ENCODE results near the gene DAP. TPM values are rescaled to one million over a fixed set of nuclear protein-coding genes. Genes with fewer than 3 reads are reported as not detected.

DAP gene
- total RNA-seq, 1 donor from 2014 or later = 17.9 TPM

DNA sequence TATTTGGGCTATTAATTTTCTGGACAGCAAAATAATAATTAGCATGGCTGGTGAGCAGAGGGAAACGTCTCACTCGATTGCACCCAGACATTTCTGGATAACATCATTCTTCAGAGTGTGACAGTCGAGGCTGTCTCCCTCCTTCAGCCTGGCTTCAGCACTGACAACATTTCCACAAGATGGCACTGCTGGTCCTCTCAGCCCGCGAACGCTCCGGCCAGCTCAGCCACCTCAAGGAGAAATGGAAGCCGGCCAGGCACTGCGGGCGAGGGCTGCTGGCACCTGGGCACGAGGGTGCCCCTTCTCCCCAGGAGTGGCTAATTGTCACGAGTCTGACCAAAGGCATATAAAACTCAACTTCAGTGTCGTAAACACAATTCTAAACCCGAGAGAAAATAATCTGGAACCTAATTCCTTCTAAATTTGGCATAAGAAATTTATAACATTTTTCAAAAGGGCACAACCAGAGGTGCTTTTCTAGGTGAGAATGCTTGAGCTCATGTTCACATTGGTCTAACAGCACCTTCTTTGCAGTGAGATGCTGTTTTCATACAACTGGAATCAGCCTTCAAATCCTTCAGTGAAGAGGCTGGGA is 65.9 kb downstream of the DAP start:
- DNase-seq (ENCODE audit: low read depth) = peak; percentile 85

DNA sequence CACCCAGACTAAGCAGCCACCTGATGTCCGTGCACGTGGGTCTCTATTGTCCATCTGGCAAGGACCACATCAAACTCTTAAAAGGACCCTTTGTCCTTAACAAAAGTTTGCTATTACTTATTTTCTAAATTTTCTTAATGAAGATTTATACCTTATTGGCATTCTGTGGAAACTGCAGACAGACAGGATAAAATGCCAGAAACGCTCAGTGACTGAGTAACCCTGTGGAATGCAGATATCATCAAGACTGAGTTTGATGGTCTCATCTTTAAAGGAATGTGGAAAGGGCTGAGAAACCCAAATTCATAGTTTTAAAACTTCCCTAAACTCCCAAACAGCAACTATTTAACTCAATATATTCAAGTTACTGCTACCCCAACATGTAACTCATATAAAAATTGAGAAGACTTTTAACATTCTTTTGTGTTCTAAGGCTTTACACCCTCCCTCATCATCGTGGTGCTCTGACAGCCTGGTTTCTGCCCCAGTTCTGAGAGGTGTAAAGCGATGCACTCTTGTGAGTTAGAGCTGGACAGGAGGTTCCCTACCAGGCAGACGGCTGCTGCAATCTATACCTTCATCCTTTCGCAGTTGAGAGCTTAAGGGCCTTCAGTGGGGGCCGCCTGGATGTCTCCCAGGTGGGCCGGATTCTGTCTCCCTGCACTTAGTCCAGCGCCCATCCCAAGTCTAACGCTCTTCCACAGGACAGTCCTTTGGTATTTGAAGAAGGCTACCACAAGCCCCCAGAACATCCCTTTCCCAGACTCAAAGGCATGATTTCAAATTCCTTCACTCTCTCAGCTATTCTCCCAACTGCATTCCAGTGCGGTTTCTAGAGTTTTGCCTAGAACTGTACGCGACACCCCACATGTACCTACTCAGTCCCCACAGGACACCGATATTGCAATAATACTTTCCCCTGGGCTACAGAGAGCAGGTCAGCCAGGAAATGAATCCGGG is 68.9 kb downstream of the DAP start:
- peak; percentile 62 for DNase-seq (ENCODE audit: low read depth)

DNA sequence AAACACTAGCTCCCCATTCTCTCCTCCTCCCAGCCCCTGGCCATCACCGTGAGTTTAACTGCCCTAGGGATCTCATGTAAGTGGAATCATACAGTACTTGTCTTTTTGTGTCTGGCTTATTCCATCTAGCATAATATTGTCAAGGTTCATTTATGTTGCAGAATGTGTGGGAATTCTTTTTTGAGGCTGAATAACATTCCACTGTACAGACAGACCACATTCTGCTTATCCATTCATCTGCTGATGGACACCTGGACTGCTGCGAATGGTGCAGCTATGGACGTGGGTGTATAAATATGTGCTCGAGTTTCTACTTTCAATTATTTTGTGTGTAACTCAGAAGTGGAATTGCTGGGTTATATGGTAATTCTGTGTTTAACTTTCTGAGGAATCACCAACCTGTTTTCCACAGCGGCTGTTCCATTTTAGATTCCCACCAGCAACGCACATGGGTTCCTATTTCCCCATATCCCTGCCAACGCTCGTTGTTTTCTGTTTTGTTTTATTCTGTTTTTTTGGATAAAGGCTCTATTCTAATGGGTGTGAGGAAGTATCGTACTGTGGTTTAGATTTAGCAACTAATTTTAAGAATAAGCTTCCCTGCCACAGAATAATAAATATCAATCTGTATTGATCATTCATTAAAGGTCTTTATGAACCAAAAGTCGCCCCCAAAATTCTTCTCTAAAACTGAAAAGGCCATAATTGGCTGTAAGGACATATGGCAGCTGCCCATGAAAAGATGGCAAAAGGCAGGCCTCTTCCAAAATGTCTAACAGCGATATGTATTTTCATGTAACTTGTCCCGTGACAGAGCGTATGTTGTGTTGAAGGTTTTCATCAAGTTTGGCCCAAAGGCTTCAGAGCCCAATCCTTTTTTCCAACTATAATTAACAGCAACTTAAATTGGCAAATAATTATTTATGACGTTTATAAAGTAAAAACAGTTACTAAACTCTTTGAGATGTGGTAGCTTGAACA is 70.3 kb downstream of the DAP start:
- DNase-seq (ENCODE audit: low read depth) = no peak

DNA sequence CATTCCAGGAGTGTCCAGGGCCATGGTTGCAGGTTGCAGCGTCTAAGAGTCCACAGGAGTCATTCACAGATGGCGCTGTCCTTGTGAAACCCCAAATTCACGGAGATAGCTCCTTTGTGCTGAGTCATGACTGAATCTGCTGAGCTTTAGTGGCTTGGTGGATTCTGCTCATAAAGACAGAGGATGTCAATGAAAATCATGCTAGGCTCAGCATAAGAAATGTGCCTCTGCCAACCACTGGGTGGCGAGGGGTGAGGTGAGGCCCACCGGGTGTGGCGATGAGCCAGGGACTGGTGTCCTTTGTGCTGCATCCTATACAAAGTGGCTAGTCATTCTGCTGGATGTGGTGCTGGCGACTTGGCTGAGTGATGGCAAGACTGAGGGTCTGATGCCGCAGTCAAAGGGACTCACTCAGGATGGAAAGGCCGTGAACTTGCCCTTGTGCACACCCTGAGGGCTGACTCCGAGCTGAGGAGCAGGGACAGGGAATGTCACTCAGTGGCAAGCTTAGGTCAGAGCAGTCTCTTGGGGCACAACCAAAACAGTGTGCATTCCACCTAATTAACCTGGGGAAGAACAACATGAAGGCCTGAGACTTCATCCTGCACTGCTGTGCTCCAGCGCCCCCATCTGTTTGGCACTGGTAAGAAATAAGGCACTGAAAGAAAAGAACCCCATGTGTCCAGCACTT is 71.5 kb downstream of the DAP start:
- peak; percentile 55 for DNase-seq (ENCODE audit: low read depth)

DNA sequence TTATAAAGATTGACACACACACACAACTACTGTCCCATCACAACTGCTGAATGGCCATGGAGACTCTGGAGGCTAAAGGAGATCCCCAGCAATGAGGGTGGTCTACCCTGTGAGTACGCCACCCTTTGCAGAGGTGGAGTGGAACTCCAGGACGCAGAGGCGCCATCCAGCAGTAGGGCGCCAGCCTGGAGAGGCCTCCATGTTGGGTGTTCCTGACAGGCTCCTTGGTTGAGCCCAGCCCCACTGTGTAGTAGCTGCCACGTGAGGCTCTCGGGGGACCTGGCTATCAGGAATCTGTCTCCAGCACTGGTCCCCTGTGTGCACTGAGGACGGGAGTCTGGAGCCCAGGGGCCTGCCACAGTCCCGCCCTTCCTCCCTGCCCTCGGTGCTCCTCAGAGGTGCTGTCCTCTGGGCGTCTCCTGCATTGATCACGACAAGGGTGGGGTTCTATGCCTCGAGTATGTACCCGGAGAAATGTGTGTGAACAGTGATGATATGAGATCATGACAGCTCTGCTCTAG is 72.3 kb downstream of the DAP start:
- no peak for DNase-seq (ENCODE audit: low read depth)

DNA sequence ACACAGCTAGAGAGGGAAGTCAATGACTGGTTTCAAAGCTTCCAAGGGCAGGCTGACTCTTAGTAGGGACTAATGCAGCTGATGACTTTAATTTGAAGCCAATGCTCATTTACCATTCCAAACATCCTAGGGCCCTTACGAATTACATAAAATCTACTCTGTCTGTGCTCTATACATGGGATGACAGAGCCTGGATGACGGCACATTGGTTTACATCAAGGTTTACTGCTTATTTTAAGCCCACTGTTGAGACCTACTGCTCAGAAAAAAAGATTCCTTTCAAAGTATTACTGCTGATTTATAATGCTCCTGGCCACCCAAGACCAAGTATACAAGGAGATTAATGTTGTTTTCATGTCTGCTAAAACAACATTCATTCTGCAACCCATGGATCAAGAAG is 74.1 kb downstream of the DAP start:
- no peak for DNase-seq (ENCODE audit: low read depth)

DNA sequence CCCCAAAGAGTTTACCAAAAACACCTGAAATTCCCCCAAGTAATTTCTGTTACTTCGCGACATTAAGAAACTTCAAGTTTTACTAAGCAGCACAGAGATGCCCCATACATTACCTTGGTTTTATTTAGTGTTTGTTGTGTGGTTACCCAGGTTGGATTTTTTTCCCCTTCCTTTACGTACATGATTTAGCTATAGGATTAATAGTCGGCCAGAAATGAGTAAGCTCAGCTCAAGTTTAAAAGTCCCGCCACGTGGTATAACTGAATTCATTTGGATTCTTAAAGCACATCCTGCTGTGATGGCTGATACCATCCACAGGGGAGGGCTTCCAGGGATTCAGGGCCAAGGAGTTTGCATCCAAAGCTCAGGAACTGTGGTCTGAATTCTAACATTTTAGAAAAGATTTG is 75.9 kb downstream of the DAP start:
- no peak for DNase-seq (ENCODE audit: low read depth)

DNA sequence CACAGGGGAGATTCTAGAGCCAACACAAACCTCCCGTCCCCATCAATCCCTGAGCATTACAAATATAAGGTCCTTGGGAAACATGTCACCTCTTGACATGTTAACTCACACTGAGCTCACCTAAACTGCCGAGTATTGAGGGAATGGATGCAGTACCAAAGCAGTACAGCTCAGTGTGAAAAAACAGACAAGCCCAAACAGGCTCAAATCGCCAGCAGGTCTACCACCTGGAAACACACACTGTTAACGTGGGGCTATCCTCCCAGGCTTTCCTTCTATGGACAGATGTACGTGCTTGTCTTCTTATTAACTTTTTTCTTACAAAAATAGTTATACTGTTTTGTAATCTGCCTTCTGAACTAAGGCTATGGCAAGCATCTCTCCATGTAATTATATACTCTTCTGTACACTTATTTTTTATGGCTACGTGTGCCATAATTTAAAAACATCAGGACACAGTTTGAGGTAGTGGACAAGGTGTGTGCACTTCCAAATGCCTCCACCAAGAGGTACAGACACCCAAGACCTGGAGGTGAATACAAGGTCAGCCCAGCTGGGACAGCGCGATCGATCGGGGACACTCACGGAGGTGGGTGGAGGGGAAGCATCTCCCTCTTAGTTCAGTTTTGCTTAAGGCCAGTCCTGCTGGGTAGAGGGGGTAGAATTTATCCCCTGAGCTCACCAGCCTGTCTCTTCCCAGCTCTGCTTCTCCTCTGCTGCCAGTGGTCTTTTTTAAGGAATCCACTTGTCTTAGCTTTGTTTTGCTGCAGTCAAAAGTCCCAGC is 76.5 kb downstream of the DAP start:
- DNase-seq (ENCODE audit: low read depth) = no peak

DNA sequence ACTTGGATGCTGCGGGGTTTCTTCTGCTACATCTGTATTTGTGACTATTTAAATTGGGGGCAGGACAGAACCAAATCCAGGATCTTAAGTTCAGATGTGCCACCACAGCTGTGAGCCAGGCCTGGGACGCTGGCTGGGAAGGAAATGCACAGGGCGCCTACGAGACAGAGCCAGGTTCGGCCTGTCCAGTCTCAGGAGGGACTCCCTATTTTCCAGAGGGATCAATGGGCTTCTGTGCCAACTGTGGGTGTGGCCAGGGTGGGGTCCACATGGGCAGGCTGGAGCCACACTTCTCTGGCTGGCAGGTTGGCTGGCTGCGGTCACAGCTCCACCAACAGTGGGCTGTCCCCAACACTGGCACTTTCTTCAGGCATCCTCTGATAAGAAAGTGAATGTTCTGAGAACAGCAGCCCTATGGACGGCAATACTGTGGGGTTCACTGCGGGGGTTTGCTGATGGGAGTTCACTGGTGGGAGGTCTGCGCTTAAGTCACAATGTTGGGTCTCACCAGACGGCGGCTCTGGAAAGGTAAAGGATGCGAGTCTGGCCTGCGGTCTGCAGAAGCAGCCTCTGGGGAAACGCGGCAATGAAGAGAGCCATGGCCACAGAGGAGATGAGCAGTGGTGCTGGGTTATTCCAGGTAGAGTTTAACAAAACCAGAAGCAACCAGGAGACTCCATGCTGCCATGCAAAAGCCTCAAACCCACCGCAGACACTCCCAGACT is 78.1 kb downstream of the DAP start:
- no peak for DNase-seq (ENCODE audit: low read depth)

DNA sequence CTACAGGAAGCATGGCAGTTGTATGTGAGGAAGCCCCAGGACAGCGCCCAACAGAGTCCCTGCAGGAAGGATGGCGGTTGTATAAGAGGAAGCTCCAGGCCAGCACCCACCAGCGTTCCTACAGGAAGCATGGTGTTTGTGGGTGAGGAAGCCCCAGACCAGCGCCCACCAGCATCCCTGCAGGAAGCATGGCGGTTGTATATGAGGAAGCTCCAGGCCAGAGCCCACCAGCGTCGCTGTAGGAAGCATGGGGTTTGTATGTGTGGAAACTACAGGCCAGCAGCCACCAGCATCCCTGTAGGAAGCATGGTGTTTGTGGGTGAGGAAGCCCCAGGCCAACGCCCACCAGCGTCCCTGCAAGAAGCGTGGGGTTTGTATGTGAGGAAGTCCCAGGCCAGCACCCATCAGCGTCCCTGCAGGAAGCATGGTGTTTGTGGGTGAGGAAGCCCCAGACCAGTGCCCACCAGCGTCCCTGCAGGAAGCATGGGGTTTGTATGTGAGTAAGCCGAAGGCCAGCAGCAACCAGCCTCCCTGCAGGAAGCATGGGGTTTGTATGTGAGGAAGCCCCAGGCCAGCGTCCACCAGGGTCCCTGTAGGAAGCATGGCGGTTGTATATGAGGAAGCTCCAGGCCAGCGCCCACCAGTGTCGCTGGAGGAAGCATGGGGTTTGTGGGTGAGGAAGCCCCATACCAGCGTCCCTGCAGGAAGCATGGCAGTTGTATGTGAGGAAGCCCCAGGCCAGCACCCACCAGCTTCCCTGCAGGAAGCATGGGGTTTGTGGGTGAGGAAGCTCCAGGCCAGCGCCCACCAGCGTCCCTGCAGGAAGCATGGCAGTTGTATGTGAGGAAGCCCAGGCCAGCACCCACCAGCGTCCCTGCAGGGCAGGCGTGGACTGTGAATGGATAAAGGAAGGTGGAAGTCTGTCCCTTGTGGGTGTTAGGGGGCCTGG is 79.0 kb downstream of the DAP start:
- DNase-seq (ENCODE audit: low read depth) = no peak

DNA sequence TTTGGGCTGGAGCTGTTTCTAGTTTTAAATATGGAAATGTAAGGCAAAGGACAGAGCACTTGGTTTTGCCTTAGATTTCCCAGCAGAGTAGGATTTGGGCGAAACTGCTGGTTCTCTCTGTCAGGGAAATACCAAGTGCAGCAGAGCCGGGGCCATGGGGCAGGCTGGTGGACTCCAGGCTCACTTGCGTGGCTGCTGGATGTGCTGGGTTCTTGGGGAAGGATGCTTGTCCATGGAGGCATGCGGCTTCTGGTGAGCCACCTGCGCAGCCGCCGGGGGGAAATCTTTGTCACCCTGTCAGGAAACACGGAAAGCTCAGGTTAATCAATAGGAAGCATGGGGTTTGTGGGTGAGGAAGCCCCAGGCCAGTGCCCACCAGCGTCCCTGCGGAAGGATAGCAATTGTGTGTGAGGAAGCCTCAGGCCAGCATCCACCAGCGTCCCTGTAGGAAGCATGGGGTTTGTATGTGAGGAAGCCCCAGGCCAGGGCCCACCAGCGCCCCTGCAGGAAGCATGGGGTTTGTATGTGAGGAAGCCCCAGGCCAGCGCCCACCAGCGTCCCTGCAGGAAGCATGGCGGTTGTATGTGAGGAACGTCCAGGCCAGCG is 80.1 kb downstream of the DAP start:
- DNase-seq (ENCODE audit: low read depth) = no peak

DNA sequence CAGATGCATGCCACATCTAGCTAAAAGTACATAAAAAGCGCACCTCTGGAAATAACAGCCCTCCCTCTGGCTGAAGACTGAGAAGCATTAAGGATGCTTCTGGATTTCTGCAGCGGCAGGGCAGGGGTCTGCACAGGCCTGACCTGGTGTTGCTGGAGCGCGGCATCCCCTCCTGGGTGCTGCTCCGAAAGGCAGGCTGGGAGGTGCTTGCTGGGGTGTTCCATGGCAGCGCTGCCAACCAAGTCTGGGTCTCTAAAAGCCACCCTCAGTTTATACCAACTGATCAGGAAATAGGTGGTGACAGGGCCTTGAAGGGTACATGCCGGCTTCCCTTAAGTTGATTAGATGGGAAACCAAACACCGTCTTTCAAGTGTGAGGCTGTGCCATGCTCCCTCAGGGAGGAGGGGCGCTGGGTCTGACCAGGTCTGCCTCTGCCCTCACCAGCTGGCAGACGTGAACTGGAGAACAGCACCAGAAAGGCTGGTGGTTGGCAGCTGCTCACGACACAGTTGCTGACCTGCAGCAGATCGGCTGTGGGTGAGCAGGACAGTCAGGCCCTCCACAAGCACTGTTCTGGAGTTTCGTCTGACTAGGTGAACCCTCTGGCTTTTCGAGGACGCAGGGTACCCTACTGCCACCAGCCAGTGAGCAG is 81.6 kb downstream of the DAP start:
- DNase-seq (ENCODE audit: low read depth) = peak; percentile 81

DNA sequence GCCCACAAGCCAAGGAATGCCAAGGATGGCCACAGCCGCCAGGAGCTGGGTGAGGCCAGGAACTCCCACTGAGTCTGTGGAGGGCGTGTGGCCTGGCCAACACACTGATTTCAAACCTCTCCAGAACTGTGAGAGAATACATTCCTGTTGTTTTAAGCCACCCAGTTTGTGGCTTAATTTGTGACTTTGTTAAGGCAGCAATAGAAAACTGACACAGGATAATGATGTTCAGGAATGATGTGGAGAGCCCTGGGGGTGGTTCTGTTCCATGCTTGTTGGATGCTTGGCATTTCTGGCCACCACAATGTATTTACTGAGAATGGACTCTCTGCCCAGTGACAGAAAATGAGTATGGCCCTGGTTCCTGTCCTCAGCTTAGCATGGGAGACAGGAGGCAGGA is 82.8 kb downstream of the DAP start:
- peak; percentile 97 for DNase-seq (ENCODE audit: low read depth)

DNA sequence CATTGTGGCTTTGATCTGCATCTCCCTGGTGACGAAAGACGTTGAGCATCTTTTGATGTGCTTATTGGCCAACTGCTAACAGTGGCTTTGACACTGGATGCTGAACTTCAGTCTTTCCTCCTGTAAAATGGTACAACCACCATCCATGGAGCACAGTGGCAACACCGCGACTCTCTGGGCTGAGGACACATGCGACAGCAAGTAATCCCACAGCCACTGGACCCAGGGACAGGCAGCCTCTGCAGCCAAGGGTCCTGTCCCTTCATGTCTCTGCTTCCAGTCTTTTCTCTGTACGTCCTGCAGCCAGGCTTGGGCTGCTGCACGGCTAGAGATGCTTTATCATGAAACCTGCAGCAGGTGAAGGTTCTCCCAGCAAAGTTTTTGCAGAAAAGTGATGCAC is 83.5 kb downstream of the DAP start:
- no peak for DNase-seq (ENCODE audit: low read depth)

DNA sequence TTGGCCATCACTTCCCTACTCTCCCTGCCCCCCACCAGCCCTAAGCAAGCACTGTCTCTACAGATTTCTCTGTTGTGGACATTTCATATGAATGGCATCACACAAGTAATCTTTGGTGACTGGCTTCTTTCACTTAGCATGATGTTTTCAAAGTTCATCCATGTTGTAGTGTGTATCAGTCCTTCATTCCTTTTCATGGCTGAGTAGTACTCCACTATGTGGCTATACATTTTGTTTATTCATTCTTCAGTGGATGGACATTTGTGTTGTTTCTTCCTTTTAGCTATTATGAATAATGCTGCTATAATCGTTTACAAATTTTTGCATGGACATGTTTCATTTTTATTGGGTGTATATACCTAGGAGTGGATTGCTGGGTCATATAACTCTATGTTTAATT is 84.1 kb downstream of the DAP start:
- DNase-seq (ENCODE audit: low read depth) = no peak

DNA sequence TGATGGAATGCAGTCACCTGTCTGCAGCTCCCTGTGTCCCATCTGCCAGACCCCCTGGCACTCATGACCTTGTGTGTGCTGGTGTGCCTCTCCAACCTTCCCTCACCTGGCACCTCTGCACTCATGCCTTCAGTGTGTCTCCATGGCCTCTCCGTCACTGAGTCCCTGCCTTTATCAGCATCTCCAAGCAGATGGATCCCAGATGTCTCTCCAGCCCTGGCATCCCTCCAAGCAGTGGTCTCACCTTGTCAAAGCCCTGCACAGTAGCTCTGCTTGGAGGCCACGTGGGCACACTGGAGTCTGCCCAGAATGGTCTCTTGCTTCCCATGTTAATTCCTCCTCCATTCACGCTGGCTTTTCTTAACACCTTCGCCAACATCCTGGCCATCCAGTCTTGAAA is 84.8 kb downstream of the DAP start:
- no peak for DNase-seq (ENCODE audit: low read depth)

DNA sequence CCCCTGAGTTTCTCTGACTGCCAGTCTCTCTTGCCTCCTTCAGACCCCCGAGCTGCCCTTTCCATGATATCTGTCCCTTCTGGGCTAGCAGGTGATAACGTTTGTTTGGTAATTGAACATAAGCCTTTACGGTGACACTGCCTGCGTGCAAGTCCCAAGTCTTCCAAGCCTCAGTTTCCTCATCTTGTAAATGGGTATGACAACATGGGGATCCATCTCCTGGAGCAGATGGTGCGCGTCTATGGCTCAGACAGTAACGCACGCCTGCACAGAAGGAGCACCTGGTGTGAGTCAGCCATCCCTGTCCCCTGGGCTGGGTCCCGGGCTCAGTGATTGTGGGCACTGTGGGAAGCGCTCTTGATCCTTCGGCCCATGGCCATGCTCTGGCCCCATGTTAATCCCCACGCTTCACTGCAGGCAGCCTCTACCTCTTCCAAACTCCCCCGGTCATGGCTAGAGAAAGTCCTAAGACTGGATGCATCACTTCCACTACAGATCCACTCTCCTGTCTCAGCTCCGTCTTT is 85.8 kb downstream of the DAP start:
- no peak for DNase-seq (ENCODE audit: low read depth)

Measured in myocyte (in vitro differentiated cells).